Neural cell (in vitro differentiated cells): Measurements from ENCODE around the gene USO1. TPM values are rescaled to one million over a fixed set of nuclear protein-coding genes. Genes with fewer than 3 reads are reported as not detected.

ENCODE experiments used
- H2AFZ ChIP-seq: fragments of 200-600, 300-800 bp; sonication (generic), shearing (Covaris generic); 2 replicates; pipeline ENCODE4 v1.6.0; 2014; ENCODE audit warnings: low read depth, mild to moderate bottlenecking, antibody characterized with exemption, low read length, moderate library complexity
- H3F3A ChIP-seq: fragments of 200-600 bp; shearing (Covaris generic); 2 replicates; pipeline ENCODE4 v1.6.1; 2016; ENCODE audit warnings: mild to moderate bottlenecking, moderate library complexity, mixed read lengths, antibody characterized with exemption, low read length; ENCODE audit not compliant: insufficient read depth, poor library complexity, severe bottlenecking
- H3K27ac ChIP-seq: fragments of 200-600, 300-800 bp; sonication (generic), shearing (Covaris generic); 2 replicates; pipeline ENCODE4 v1.5.1; 2014; ENCODE audit warnings: mild to moderate bottlenecking, low read length, moderate library complexity
- H3K27me3 ChIP-seq: fragments of 300-800, 200-600 bp; sonication (generic), shearing (Covaris generic); 2 replicates; pipeline ENCODE4 v1.6.0; 2014; ENCODE audit warnings: mild to moderate bottlenecking, low read depth, low read length, moderate library complexity; ENCODE audit not compliant: insufficient read depth
- H3K36me3 ChIP-seq: fragments of 300-800, 200-600 bp; sonication (generic), shearing (Covaris generic); 2 replicates; pipeline ENCODE4 v1.5.1; 2014; ENCODE audit warnings: mild to moderate bottlenecking, antibody characterized with exemption, low read length, moderate library complexity; ENCODE audit not compliant: insufficient read depth
- H3K4me2 ChIP-seq: fragments of 300-800, 200-600 bp; sonication (generic), shearing (Covaris generic); 2 replicates; pipeline ENCODE4 v1.6.0; 2014; ENCODE audit warnings: mild to moderate bottlenecking, low read length
- H3K4me3 ChIP-seq: fragments of 300-800, 200-600 bp; sonication (generic), shearing (Covaris generic); 2 replicates; pipeline ENCODE4 v1.5.1; 2014; ENCODE audit warnings: mild to moderate bottlenecking, low read length, moderate library complexity
- H3K79me2 ChIP-seq: fragments of 200-600 bp; shearing (Covaris generic); replicated peaks from 2 replicates; pipeline ENCODE4 v1.6.0; 2014; ENCODE audit warnings: mild to moderate bottlenecking, low read length, moderate library complexity; ENCODE audit not compliant: insufficient read depth
- H3K9ac ChIP-seq: fragments of 300-800, 200-600 bp; sonication (generic), shearing (Covaris generic); 2 replicates; pipeline ENCODE4 v1.6.1; 2016; ENCODE audit warnings: mild to moderate bottlenecking, low read length, mixed read lengths
- H3K9me2 ChIP-seq: fragments of 200-600 bp; shearing (Covaris generic); 2 replicates; pipeline ENCODE4 v1.6.1; 2016; ENCODE audit warnings: mild to moderate bottlenecking, low read length, mixed read lengths; ENCODE audit not compliant: insufficient read depth
- H3K9me3 ChIP-seq: fragments of 200-600, 300-800 bp; sonication (generic), shearing (Covaris generic); 2 replicates; pipeline ENCODE4 v1.6.1; 2016; ENCODE audit warnings: mild to moderate bottlenecking, mixed run types, low read length, moderate library complexity, mixed read lengths
- H4K20me1 ChIP-seq: fragments of 200-600 bp; shearing (Covaris generic); 2 replicates; pipeline ENCODE4 v1.6.1; 2016; ENCODE audit warnings: mild to moderate bottlenecking, mixed run types; ENCODE audit not compliant: insufficient read depth
- EP300 ChIP-seq: fragments of 450-650 bp; conservative IDR thresholded peaks from 2 replicates; pipeline ENCODE4 v1.6.1; 2014; ENCODE audit warnings: antibody characterized with exemption, mild to moderate bottlenecking, moderate library complexity; ENCODE audit not compliant: poor library complexity, severe bottlenecking
- EZH2 ChIP-seq: fragments of 200-600, 300-800 bp; shearing (Covaris generic), sonication (generic); IDR thresholded peaks from 2 replicates; pipeline ENCODE4 v1.6.1; 2014; ENCODE audit warnings: antibody characterized with exemption, low read length, borderline replicate concordance, mild to moderate bottlenecking; ENCODE audit not compliant: insufficient read depth, poor library complexity, severe bottlenecking
- MXI1 ChIP-seq: fragments of 450-650 bp; conservative IDR thresholded peaks from 2 replicates; pipeline ENCODE4 v1.6.1; 2014; ENCODE audit warnings: antibody characterized with exemption, mild to moderate bottlenecking; ENCODE audit not compliant: poor library complexity, severe bottlenecking
- POLR2AphosphoS5 ChIP-seq: IDR thresholded peaks from 2 replicates; pipeline ENCODE4 v1.6.1; 2012
- RAD21 ChIP-seq: fragments of 450-650 bp; conservative IDR thresholded peaks from 2 replicates; pipeline ENCODE4 v1.6.1; 2014; ENCODE audit warnings: antibody characterized with exemption, mild to moderate bottlenecking, moderate library complexity
- SMC3 ChIP-seq: fragments of 450-650 bp; conservative IDR thresholded peaks from 2 replicates; pipeline ENCODE4 v1.6.1; 2014; ENCODE audit warnings: antibody characterized with exemption, mild to moderate bottlenecking, moderate library complexity; ENCODE audit not compliant: poor library complexity
- TAF1 ChIP-seq: IDR thresholded peaks from 2 replicates; pipeline ENCODE4 v1.6.1; 2012; ENCODE audit warnings: low read depth
- polyA plus RNA-seq: library from polyadenylated mRNA; depleted of rRNA; stranded (reverse); fragments of >200 nt; gene quantifications from 2 replicates; pipeline ENCODE4 v1.2.3, GENCODE V29; 2014
- TF ChIP-seq, protein P1 (sequence below): fragments of 450-650 bp; IDR thresholded peaks from 2 replicates; pipeline ENCODE4 v1.5.1; 2014; ENCODE audit warnings: antibody characterized with exemption, mild to moderate bottlenecking, moderate library complexity; ENCODE audit not compliant: poor library complexity, severe bottlenecking
- TF ChIP-seq, protein P2 (sequence below): IDR thresholded peaks from 2 replicates; pipeline ENCODE4 v1.6.1; 2012; ENCODE audit warnings: borderline replicate concordance

The USO1 gene
- polyA plus RNA-seq, 1 donor from 2014 or later = 40.0 TPM

DNA sequence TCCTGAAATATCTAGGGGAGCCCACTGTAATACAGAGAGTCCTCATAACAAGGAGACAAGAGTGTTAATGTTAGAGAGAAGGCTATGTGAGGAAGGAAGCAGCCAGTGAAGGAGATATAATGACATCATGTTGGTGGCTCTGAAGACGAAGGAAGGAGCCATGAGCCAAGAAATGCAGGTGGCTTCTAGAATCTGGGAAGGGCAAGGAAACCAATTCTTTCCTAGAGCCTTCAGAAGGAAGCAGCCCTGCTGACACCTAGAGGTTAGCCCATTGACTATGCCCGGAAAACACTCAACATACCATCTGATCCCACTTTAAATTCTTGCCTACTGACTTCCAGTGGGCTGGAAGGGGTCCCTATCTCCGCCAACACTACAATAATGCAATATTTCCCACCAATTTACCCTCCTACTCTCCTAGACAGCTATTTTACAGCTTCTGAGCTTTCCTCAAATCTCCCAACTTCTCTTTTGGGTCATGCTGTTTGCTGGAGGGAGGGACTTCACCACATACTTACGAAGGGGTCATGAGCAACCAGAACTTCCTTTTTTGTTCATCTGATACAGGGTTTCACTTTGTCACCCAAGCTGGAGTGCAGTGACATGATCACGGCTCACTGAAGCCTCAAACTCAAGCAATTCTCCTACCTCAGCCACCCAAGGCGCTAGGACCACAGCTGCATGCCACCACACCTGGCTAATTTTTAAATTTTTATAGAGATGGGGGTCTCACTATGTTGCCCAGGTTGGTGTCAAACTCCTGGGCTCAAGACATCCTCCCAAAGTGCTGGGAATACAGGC, 26.0 kb upstream of the USO1 start:
- no peaks in the 10 kb centered on the region for H3K79me2 ChIP-seq
- no peak overlapping the region for H3K4me3 ChIP-seq
- no peaks in the 10 kb centered on the region for H3F3A ChIP-seq
- TF ChIP-seq POLR2AphosphoS5 = no peak
- TF ChIP-seq RAD21 = no peak
- TF ChIP-seq, protein P1, sequence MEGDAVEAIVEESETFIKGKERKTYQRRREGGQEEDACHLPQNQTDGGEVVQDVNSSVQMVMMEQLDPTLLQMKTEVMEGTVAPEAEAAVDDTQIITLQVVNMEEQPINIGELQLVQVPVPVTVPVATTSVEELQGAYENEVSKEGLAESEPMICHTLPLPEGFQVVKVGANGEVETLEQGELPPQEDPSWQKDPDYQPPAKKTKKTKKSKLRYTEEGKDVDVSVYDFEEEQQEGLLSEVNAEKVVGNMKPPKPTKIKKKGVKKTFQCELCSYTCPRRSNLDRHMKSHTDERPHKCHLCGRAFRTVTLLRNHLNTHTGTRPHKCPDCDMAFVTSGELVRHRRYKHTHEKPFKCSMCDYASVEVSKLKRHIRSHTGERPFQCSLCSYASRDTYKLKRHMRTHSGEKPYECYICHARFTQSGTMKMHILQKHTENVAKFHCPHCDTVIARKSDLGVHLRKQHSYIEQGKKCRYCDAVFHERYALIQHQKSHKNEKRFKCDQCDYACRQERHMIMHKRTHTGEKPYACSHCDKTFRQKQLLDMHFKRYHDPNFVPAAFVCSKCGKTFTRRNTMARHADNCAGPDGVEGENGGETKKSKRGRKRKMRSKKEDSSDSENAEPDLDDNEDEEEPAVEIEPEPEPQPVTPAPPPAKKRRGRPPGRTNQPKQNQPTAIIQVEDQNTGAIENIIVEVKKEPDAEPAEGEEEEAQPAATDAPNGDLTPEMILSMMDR = no peak
- TF ChIP-seq EP300 = no peak
- TF ChIP-seq, protein P2, sequence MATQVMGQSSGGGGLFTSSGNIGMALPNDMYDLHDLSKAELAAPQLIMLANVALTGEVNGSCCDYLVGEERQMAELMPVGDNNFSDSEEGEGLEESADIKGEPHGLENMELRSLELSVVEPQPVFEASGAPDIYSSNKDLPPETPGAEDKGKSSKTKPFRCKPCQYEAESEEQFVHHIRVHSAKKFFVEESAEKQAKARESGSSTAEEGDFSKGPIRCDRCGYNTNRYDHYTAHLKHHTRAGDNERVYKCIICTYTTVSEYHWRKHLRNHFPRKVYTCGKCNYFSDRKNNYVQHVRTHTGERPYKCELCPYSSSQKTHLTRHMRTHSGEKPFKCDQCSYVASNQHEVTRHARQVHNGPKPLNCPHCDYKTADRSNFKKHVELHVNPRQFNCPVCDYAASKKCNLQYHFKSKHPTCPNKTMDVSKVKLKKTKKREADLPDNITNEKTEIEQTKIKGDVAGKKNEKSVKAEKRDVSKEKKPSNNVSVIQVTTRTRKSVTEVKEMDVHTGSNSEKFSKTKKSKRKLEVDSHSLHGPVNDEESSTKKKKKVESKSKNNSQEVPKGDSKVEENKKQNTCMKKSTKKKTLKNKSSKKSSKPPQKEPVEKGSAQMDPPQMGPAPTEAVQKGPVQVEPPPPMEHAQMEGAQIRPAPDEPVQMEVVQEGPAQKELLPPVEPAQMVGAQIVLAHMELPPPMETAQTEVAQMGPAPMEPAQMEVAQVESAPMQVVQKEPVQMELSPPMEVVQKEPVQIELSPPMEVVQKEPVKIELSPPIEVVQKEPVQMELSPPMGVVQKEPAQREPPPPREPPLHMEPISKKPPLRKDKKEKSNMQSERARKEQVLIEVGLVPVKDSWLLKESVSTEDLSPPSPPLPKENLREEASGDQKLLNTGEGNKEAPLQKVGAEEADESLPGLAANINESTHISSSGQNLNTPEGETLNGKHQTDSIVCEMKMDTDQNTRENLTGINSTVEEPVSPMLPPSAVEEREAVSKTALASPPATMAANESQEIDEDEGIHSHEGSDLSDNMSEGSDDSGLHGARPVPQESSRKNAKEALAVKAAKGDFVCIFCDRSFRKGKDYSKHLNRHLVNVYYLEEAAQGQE = no peak
- no peak for TF ChIP-seq TAF1
- no peak for TF ChIP-seq EZH2
- TF ChIP-seq MXI1 = no peak
- TF ChIP-seq SMC3 = no peak
- no peaks in the 10 kb centered on the region for H4K20me1 ChIP-seq
- H3K36me3 ChIP-seq = peaks cover 5% of the 10 kb centered on the region
- H2AFZ ChIP-seq = no peak overlapping the region
- no peak overlapping the region for H3K4me2 ChIP-seq
- no peaks in the 10 kb centered on the region for H3K27me3 ChIP-seq
- no peaks in the 10 kb centered on the region for H3K9me3 ChIP-seq
- no peak overlapping the region for H3K9ac ChIP-seq
- no peaks in the 10 kb centered on the region for H3K9me2 ChIP-seq
- no peak overlapping the region for H3K27ac ChIP-seq

DNA sequence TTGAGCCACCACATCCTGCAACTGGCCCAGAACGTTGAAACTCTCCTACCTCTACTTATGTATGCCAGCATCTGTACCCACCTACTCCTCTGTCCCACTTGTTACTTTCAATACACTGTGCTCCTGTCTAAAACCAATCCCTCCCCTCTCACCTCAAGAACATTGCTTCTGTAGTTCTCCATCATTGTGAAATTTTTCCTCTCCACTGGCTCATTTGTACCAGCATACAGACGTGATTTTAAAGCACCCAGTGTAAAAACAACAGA, 25.5 kb upstream of the USO1 start:
- no peak overlapping the region for H3K4me2 ChIP-seq
- no peaks in the 10 kb centered on the region for H3F3A ChIP-seq
- no peak overlapping the region for H3K27ac ChIP-seq
- no peak overlapping the region for H3K9ac ChIP-seq
- H3K4me3 ChIP-seq = no peak overlapping the region
- H3K9me2 ChIP-seq = no peaks in the 10 kb centered on the region
- no peak overlapping the region for H2AFZ ChIP-seq
- H3K79me2 ChIP-seq = no peaks in the 10 kb centered on the region
- no peaks in the 10 kb centered on the region for H3K9me3 ChIP-seq
- H3K36me3 ChIP-seq = peaks cover 3% of the 10 kb centered on the region
- no peaks in the 10 kb centered on the region for H4K20me1 ChIP-seq
- TF ChIP-seq EZH2 (no peak), SMC3 (no peak), MXI1 (no peak), RAD21 (no peak), TAF1 (no peak), POLR2AphosphoS5 (no peak), EP300 (no peak)
- TF ChIP-seq, protein P1 = no peak
- TF ChIP-seq, protein P2 = no peak
- H3K27me3 ChIP-seq = no peaks in the 10 kb centered on the region
